ENCODE results near the gene TOP3A. TPM values are rescaled to one million over a fixed set of nuclear protein-coding genes. Genes with fewer than 3 reads are reported as not detected.
"Not testable (repeated sequence)": the region's sequence is repeated elsewhere in the genome, so short reads cannot be mapped to it uniquely, and the experiment has no call there.

TOP3A gene
- total RNA-seq, 4 donors from 2014 or later: 18.7 to 46.4 (median 28.4) TPM

DNA sequence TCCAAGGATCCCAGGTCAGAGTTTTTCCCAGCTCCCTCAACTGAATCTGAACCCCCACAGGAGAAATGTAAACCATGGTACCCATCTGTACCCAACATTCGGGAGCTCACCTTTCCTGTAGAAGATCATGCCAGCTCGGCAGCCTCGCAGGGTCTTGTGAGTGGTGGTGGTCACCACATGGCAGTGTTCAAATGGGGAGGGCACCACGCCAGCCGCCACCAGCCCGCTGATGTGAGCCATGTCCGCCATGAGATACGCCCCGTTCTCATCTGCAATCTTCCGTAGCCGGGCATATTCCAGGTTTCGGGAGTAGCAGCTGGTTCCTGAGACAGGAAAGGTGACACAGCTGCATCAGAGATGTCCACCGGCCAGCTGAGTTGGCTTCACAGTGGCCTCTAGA, 25.1 kb upstream of the TOP3A start:
- no peak for DNase-seq (ENCODE audit: low spot score in 2 of 2)
- no peak for TF ChIP-seq POLR2A (IDR thresholded peaks at IDR 0.05)
- TF ChIP-seq, protein P1, sequence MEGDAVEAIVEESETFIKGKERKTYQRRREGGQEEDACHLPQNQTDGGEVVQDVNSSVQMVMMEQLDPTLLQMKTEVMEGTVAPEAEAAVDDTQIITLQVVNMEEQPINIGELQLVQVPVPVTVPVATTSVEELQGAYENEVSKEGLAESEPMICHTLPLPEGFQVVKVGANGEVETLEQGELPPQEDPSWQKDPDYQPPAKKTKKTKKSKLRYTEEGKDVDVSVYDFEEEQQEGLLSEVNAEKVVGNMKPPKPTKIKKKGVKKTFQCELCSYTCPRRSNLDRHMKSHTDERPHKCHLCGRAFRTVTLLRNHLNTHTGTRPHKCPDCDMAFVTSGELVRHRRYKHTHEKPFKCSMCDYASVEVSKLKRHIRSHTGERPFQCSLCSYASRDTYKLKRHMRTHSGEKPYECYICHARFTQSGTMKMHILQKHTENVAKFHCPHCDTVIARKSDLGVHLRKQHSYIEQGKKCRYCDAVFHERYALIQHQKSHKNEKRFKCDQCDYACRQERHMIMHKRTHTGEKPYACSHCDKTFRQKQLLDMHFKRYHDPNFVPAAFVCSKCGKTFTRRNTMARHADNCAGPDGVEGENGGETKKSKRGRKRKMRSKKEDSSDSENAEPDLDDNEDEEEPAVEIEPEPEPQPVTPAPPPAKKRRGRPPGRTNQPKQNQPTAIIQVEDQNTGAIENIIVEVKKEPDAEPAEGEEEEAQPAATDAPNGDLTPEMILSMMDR (IDR thresholded peaks at IDR 0.05): no peak
- intact Hi-C loops (cut with DNase I; ENCODE audit: low total_unique reads): no loop called here
- H3K4me3 ChIP-seq (ENCODE audit: low read depth, poor library complexity, severe bottlenecking): no peak overlapping the region
- WGBS, 2 donors: 97 to 99% methylated on average over 13 of the region's 13 CpGs

DNA sequence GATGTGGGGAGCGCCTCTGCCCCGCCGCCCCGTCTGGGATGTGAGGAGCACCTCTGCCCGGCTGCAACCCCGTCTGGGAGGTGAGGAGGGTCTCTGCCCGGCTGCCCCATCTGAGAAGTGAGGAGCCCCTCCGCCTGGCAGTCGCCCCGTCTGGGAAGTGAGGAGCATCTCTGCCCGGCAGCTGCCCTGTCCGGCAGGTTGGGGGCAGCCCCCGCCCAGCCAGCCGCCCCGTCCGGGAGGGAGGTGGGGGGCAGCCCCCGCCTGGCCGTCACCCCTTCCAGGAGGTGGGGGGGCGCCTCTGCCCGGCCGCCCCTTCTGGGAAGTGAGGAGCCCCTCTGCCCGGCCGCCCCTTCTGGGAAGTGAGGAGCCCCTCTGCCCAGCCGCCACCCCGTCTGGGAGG, 23.4 kb upstream of the TOP3A start:
- intact Hi-C loops (cut with DNase I; ENCODE audit: low total_unique reads); DNase-seq (ENCODE audit: low spot score in 2 of 2); H3K4me3 ChIP-seq (ENCODE audit: low read depth, poor library complexity, severe bottlenecking): not testable (repeated sequence)
- WGBS, 2 donors: 93 to 100% methylated on average over 2 to 25 of the region's 25 CpGs

DNA sequence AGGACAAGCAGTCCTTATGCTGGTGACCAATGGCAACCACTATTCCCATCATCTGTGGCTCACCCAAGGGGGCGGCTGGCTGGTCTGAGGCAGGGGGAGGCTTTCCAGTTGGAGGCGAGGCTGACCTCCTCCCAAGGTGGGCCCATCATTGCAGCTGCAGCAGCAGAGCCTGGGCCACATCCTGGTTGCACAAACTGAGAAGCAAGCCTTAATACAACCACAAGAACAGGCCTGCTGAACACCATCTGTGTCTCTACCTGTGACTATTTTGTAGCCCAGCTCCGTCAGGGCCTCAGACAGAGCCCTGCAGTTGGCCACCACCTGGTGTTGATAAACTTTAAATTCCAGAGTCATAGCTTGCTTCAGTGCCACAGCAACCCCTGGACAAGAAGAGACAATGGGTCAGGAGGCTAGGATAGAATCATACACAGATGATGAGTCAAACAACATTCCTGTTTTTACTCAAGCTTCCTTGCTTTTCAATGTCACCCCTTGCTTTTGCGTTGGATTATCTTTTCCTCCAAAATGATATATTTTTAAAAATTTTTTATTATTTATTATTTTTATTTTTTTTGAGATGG, 18.2 kb upstream of the TOP3A start:
- WGBS, 2 donors: 77 to 93% methylated on average over 4 of the region's 4 CpGs
- TF ChIP-seq, protein P1 (IDR thresholded peaks at IDR 0.05): no peak
- TF ChIP-seq POLR2A (IDR thresholded peaks at IDR 0.05): no peak
- intact Hi-C loops (cut with DNase I; ENCODE audit: low total_unique reads): no loop called here
- no peak for DNase-seq (ENCODE audit: low spot score in 2 of 2)
- no peak overlapping the region for H3K4me3 ChIP-seq (ENCODE audit: low read depth, poor library complexity, severe bottlenecking)

DNA sequence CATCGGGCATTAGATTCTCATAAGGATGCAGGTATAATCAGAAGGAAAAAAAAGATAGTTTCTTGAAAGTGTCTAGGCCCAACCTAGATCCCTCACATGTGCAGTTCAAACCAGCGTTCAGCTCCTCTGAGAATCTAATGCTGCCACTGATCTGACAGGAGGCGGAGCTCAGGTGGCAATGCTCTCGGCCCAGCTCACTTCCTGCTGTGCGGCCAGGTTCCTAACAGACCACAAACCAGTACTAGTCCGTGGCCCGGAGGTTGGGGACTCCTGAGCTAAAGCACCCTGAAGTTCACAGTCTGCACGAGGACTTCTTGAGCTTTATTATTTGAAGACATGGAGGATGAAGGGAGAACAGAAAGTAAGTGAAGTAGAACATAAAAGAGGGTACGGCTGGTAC, 17.1 kb upstream of the TOP3A start:
- intact Hi-C loops (cut with DNase I; ENCODE audit: low total_unique reads): no loop called here
- H3K4me3 ChIP-seq (ENCODE audit: low read depth, poor library complexity, severe bottlenecking): no peak overlapping the region
- TF ChIP-seq, protein P1 (IDR thresholded peaks at IDR 0.05): no peak
- TF ChIP-seq POLR2A (IDR thresholded peaks at IDR 0.05): no peak
- no peak for DNase-seq (ENCODE audit: low spot score in 2 of 2)
- WGBS, 2 donors: 86 to 89% methylated on average over 9 of the region's 9 CpGs

DNA sequence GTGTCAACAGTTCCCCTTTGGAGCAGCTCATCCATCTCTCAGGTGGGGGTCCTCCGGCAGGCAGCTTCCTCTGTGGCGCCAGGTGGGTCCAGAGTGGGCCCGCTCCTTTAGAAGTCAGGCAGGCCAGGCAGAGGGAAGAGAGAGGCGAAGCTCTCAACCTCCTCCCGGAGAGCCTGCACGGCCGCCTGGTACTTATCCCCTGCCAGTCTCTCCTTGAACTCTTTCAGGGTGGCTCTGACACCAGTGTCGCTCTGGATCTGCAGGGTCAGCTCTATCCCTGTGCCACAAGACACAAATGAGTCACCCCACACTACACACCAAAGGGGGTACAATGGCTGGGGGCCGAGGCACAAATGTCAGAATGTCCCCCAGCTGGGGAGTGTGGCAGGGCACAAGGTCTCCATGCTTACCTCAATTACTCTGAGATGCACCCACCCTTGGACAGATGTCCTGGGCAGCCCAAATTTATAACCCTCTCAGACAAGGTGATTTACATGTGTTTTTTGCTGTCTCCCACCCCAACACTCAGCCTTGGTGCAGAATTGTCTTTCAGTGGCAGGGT, 13.9 kb upstream of the TOP3A start:
- intact Hi-C loops (cut with DNase I; ENCODE audit: low total_unique reads): no loop called here
- no peak overlapping the region for H3K4me3 ChIP-seq (ENCODE audit: low read depth, poor library complexity, severe bottlenecking)
- no peak for DNase-seq (ENCODE audit: low spot score in 2 of 2)
- TF ChIP-seq, protein P1 (IDR thresholded peaks at IDR 0.05): no peak
- no peak for TF ChIP-seq POLR2A (IDR thresholded peaks at IDR 0.05)
- 90 to 91% methylated on average over 9 of the region's 9 CpGs for WGBS, 2 donors

DNA sequence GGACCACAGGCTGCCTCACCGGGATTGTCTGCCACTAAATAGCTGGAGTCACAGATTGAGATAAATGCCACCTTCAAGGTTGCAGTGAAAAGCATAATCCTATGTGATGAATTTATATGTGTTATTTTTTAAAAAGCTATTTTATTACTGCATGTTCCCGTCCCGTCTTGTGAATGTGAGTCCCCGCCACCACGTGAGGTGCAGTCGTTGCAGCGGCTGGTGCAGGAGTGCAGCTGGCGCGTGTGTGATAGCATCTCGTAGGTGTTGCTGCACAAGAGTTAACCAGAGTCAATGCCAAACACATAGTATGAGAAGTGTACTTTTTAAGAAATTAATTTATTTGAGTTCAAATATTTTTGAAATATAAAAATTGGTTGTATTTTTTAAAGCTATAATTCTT, 12.8 kb upstream of the TOP3A start:
- 84 to 86% methylated on average over 10 of the region's 10 CpGs for WGBS, 2 donors
- H3K4me3 ChIP-seq (ENCODE audit: low read depth, poor library complexity, severe bottlenecking): no peak overlapping the region
- DNase-seq (ENCODE audit: low spot score in 2 of 2): no peak
- intact Hi-C loops (cut with DNase I; ENCODE audit: low total_unique reads): loop anchor here (1.0 kb wide), 1 partner anchor 34 kb away; no protein-coding TSS in a partner anchor
- TF ChIP-seq, protein P1 (IDR thresholded peaks at IDR 0.05): no peak
- TF ChIP-seq POLR2A (IDR thresholded peaks at IDR 0.05): no peak
